Tibial artery (tissue), 4 donors: ENCODE results near the gene CDH24.

ENCODE experiments used
- DNase-seq, 2 donors: peaks; one replicate each; pipeline ENCODE4 v3.0.0-alpha.2; 2019
- H3K27ac ChIP-seq, 2 donors: fragments of 200-600 bp; sonication (generic) in 1 of 2; 1 replicate in 1 of 2; 2 replicates in 1 of 2; pipeline ENCODE4 v1.5.1; 2018 to 2019; ENCODE audit warnings: mild to moderate bottlenecking in 1 of 2
- H3K27me3 ChIP-seq, 2 donors: fragments of 200-600 bp; sonication (generic) in 1 of 2; one replicate each; pipeline versions ENCODE4 v1.5.1 to v1.6.0; 2016 to 2019
- H3K36me3 ChIP-seq, 3 donors: fragments of 200-600 bp; sonication (generic) in 2 of 3; one replicate each; pipeline ENCODE4 v1.5.1; 2016 to 2019; ENCODE audit warnings: mild to moderate bottlenecking in 2 of 3
- H3K4me1 ChIP-seq, 4 donors: fragments of 200-600 bp; sonication (generic) in 2 of 4; 1 replicate in 3 of 4; 2 replicates in 1 of 4; pipeline ENCODE4 v1.5.1; 2016 to 2019
- H3K4me3 ChIP-seq, 2 donors: fragments of 200-600 bp; sonication (generic) in 1 of 2; 1 replicate in 1 of 2; 2 replicates in 1 of 2; pipeline ENCODE4 v1.5.1; 2018 to 2019; ENCODE audit warnings: mild to moderate bottlenecking in 2 of 2
- H3K9me3 ChIP-seq, 3 donors: fragments of 200-600 bp; sonication (generic) in 1 of 3; one replicate each; pipeline ENCODE4 v1.5.1; 2016 to 2019
- intact Hi-C: fragments of 100-400 bp; cut with DNase I; formaldehyde crosslinking; loops from one replicate; pipeline ENCODE4 v1.15.0; 2023; ENCODE audit warnings: low total_unique reads
- TF ChIP-seq, protein P1 (sequence below), 2 experiments: fragments of 200-600 bp in 1 of 2; fragments of 450-650 bp in 1 of 2; IDR thresholded peaks; one replicate each; pipeline ENCODE4 v1.5.1; 2017 to 2019; ENCODE audit warnings: antibody characterized with exemption in 2 of 2, mild to moderate bottlenecking in 1 of 2, moderate library complexity in 1 of 2

CDH24 gene

DNA sequence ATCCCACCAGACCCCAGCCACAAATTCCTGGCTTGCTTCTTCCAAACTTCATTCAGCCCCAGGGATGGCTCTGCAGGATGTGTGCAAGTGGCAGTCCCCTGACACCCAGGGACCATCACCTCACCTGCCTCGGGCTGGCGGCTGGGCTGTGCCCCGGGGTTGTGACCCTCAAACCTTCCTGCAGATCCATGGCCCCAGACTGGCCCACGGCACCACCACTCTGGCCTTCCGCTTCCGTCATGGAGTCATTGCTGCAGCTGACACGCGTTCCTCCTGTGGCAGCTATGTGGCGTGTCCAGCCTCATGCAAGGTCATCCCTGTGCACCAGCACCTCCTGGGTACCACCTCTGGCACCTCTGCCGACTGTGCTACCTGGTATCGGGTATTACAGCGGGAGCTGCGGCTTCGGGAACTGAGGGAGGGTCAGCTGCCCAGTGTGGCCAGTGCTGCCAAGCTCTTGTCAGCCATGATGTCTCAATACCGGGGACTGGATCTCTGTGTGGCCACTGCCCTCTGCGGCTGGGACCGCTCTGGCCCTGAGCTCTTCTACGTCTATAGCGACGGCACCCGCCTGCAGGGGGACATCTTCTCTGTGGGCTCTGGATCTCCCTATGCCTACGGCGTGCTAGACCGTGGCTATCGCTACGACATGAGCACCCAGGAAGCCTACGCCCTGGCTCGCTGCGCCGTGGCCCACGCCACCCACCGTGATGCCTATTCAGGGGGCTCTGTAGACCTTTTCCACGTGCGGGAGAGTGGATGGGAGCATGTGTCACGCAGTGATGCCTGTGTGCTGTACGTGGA lies 15.0 kb downstream of the CDH24 start, which contains the start of gene PSMB11:
Gene PSMB11, plus strand, starts transcription at position 51 of the 804 bp plus-strand sequence. Its CDS starts 14 bp downstream, at position 65.
- intact Hi-C loops, result no loop called here
- no peaks in the 10 kb centered on the region for H3K36me3 ChIP-seq

DNA sequence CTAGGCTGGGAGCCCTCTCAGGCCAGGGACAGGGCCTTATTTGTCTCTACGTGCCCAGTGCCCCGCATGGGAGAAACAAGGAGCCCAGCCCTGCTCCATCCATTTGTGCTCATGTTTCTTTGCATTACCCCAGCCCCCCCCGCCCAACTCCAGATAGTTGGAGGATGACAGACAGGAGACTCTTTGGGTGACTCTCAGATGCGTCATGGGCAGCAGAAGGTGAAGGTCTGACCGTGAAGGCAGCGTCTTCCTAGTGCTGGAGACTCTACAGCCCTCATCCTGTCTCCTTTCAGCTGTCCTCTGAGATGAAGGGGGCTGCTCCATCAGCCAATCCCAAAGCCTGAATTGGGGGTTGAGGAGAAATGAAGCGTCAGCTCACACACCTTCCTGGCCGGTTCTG lies 15.6 kb downstream of the CDH24 start:
- TF ChIP-seq, protein P1, sequence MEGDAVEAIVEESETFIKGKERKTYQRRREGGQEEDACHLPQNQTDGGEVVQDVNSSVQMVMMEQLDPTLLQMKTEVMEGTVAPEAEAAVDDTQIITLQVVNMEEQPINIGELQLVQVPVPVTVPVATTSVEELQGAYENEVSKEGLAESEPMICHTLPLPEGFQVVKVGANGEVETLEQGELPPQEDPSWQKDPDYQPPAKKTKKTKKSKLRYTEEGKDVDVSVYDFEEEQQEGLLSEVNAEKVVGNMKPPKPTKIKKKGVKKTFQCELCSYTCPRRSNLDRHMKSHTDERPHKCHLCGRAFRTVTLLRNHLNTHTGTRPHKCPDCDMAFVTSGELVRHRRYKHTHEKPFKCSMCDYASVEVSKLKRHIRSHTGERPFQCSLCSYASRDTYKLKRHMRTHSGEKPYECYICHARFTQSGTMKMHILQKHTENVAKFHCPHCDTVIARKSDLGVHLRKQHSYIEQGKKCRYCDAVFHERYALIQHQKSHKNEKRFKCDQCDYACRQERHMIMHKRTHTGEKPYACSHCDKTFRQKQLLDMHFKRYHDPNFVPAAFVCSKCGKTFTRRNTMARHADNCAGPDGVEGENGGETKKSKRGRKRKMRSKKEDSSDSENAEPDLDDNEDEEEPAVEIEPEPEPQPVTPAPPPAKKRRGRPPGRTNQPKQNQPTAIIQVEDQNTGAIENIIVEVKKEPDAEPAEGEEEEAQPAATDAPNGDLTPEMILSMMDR (IDR thresholded peaks at IDR 0.05), result no peak
- Histone ChIP-seq H3K4me1 (no peaks in the 10 kb centered on the region), H3K36me3 (no peaks in the 10 kb centered on the region), H3K27me3 (no peaks in the 10 kb centered on the region), H3K4me3 (no peak overlapping the region), H3K9me3 (no peaks in the 10 kb centered on the region), H3K27ac (no peak overlapping the region)
- intact Hi-C loops, result no loop called here
- DNase-seq, result no peak

More for the DNA sequence above, 15.0 kb downstream of the CDH24 start, which contains the start of gene PSMB11:
- TF ChIP-seq, protein P1 (IDR thresholded peaks at IDR 0.05), result no peak
- no peak for DNase-seq
- H3K27ac ChIP-seq, result no peak within 1 kb of the TSS
- H3K4me1 ChIP-seq, result no peaks in the 10 kb centered on the region
- no peaks in the 10 kb centered on the region for H3K27me3 ChIP-seq
- no peak within 1 kb of the TSS for H3K4me3 ChIP-seq
- no peaks in the 10 kb centered on the region for H3K9me3 ChIP-seq

DNA sequence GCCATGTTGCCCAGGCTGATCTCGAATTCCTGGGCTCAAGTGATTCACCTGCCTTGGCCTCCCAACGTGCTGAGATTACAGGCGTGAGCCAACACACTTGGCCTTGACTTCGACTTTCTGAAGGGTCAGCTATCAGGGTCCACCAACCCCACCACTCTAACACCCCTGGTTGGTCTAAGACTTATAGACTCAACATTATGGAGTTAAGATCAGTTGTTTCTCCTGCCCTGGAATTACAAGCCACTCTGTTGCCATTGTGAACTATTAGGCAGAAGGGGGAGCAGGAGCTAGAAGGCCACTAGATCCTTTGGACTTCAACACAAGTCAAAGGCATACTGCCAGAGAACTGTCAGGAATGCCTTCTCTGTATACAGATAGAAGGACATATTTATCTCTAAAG lies 17.2 kb downstream of the CDH24 start:
- Histone ChIP-seq H3K27me3 (no peaks in the 10 kb centered on the region), H3K9me3 (no peaks in the 10 kb centered on the region), H3K36me3 (no peaks in the 10 kb centered on the region), H3K4me1 (no peaks in the 10 kb centered on the region), H3K4me3 (no peak overlapping the region), H3K27ac (no peak overlapping the region)
- intact Hi-C loops, result no loop called here
- TF ChIP-seq, protein P1 (IDR thresholded peaks at IDR 0.05), result no peak
- no peak for DNase-seq

DNA sequence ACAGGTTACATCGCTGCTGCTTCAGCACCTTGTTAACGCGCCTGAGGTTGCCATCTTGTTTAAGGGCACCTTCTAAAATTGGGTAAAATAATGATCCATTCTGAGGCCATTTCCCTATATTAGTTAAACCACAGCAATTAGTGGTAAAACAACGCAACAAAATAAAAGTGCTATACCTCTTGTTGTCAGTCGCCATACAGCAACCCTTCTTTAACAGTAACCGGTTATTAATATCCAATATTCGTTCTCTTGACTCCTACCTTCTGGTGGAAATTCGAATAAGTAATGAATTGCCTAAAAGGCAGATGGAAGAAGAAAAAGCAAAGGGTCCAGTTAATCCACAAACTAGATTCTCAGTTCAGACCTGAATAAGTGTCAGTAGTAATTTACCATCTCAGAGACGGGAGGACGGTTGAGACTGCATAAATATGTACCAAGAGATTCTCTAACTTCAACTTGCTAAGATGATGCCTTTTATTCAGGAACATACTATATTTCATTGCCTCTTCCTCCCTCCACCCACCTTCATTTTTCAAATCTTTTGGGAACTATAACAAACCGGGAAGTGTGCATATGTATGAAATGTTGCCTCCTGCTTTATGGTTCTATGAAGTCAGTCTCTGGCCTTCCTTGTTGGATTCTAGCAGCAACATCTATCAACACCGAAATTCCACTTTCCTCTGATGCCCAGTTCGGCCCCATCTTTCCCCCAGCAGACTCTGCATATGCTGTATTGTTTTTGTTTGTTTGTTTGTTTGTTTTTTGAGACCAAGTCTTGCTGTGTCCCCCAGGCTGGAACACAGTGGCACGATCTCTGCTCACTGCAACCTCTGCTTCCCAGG lies 21.8 kb downstream of the CDH24 start:
- Histone ChIP-seq H3K4me3 (peak overlapping the region; percentile 81 to 87), H3K9me3 (no peaks in the 10 kb centered on the region), H3K27ac (peak overlapping the region; percentile 90 to 98), H3K36me3 (peaks cover 28 to 30% (median 29%) of the 10 kb centered on the region in 3 donors), H3K27me3 (no peaks in the 10 kb centered on the region), H3K4me1 (peaks cover 0 to 19% (median 13%) of the 10 kb centered on the region in 4 donors)
- intact Hi-C loops, result no loop called here
- TF ChIP-seq, protein P1 (IDR thresholded peaks at IDR 0.05), result peak in 1 of 2 experiments; percentile 13
- no peak for DNase-seq

DNA sequence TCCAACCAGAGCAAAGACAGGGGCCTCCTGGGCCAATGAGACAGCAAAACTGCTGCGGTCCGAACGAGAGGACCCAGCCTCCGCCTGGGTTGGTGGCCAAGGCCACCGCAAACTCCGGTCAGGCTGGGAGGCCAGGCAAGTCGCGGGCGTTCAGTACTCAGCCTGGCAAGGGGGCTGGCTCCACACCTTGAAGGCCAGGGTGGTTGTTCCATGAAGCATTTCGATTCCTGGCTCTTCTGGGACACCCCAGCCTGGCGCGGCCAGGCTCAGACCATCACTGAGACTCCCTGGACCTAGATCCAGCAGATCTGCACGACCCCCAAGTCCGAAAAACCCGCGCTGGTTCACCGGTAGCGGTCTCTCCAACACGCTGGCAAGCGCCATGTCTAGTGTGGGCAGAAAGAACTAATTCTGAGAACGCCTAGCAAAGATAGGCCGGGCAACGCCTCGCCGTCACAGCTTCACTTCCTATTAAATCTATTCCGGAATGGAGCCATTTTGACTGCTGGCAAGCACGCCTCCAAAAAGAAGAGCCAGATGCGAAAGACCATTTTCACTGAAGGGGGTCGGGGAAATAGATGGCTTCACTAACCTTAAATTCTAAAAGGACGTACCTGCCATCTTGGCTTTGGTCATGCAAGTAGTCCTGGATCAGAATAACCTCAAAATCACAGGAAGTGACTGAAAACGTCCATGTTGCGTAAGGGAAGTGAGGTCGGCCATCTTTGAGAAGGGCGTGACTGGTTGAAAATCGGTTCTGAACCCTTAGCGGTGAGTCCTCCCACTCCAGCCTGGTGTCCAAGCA lies 22.6 kb downstream of the CDH24 start, which contains the start of gene PSMB5:
Gene PSMB5, minus strand, starts transcription at position 403 of the 805 bp plus-strand sequence. Its CDS starts 19 bp downstream, at position 384.
- TF ChIP-seq, protein P1 (IDR thresholded peaks at IDR 0.05), result no peak
- no peaks in the 10 kb centered on the region for H3K9me3 ChIP-seq
- peak within 1 kb of the TSS; percentile 81 to 87 for H3K4me3 ChIP-seq
- peak within 1 kb of the TSS; percentile 90 to 98 for H3K27ac ChIP-seq
- intact Hi-C loops, result no loop called here
- H3K36me3 ChIP-seq, result peaks cover 29 to 36% (median 33%) of the 10 kb centered on the region in 3 donors
- H3K27me3 ChIP-seq, result no peaks in the 10 kb centered on the region
- peaks cover 0 to 19% (median 13%) of the 10 kb centered on the region in 4 donors for H3K4me1 ChIP-seq
- DNase-seq, result peak; percentile 91 to 94
